SU-DHL-6 (cell line): Measurements from ENCODE around the gene CUL7.

ENCODE experiments used
- EZH2phosphoT487 ChIP-seq: fragments of 200-600 bp; sonication (generic), shearing (Covaris generic); conservative IDR thresholded peaks from 2 replicates; pipeline ENCODE4 v1.6.1; 2018; ENCODE audit warnings: mild to moderate bottlenecking, antibody characterized with exemption, low read length, moderate library complexity, mixed read lengths
- TF ChIP-seq, protein P1 (sequence below): fragments of 200-600 bp; sonication (generic); IDR thresholded peaks from one replicate; pipeline ENCODE4 v1.5.1; 2017; ENCODE audit warnings: antibody characterized with exemption, mild to moderate bottlenecking, low read length, moderate library complexity; ENCODE audit not compliant: insufficient read depth, poor library complexity, severe bottlenecking

DNA sequence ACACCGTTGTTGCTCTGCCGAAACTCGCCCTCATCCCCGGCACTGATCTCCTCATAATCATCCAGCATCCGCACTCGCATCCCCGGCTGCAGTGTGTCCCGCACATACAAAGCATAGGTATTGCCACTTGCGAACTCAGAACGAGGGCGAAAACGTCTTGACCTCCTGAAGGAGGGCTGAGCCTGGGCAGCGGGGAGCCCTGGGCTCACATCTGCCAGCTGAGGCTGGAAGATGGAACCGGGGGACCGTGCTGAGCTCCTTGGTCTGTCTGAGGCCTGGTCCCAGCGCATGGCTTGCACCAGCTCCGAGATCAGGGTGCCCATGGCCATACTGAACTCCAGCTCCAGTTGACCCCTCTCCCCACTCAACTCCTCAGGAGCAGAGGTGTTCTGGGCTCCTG lies 2.7 kb downstream of the CUL7 start:
- TF ChIP-seq, protein P1, sequence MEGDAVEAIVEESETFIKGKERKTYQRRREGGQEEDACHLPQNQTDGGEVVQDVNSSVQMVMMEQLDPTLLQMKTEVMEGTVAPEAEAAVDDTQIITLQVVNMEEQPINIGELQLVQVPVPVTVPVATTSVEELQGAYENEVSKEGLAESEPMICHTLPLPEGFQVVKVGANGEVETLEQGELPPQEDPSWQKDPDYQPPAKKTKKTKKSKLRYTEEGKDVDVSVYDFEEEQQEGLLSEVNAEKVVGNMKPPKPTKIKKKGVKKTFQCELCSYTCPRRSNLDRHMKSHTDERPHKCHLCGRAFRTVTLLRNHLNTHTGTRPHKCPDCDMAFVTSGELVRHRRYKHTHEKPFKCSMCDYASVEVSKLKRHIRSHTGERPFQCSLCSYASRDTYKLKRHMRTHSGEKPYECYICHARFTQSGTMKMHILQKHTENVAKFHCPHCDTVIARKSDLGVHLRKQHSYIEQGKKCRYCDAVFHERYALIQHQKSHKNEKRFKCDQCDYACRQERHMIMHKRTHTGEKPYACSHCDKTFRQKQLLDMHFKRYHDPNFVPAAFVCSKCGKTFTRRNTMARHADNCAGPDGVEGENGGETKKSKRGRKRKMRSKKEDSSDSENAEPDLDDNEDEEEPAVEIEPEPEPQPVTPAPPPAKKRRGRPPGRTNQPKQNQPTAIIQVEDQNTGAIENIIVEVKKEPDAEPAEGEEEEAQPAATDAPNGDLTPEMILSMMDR: no peak
- no peak for TF ChIP-seq EZH2phosphoT487
